NCI-H82 treated with DMSO at 0.1 percent for 48 hours (cell line): ENCODE results near the gene ZFX.
"Not testable (repeated sequence)": the region's sequence is repeated elsewhere in the genome, so short reads cannot be mapped to it uniquely, and the experiment has no call there.

Experiments used
- DNase-seq: peaks from one replicate; lab custom pipeline; 2025; ENCODE audit not compliant: unreplicated experiment; lab: John Stamatoyannopoulos, UW

Gene ZFX

DNA sequence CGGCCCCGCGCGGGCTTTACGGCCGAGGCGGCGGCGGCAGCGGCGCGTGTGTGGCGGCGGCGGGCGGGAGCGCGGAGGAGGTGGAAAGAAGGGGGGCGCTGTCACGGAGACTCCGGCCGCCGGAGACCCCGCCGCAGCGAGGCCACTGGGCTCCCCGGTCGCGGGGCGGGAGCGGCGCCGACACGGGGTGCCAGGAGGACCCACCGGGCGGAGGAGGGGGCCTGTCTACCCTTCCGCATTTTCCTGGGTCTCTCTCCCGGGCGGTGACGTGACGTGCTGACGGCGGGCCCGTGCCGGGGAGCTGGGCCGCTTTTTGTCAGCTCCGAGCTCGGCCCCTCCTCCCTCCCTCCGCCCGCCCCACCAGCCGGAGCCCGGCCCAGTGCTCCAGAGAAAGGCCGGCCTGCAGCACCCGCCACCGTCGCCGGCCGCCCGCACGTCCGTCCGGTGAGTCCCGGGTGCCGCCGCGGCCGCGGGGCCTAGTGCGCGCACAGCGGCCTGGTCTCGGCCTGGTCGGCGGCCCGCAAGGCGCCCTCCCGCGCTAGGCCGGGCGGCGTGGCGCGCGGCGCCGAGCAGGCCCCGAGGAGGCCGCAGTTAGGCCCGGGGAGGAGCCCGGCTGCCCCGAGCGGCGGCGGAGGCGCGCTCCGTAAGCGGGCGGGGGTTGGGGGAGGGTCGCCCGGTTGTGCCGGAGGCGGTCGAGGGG, at the start of gene ZFX:
Gene ZFX, plus strand, starts transcription at position 379 of the 700 bp plus-strand sequence. CDS start 23,014 bp downstream, outside the sequence.
- DNase-seq, result no peak

DNA sequence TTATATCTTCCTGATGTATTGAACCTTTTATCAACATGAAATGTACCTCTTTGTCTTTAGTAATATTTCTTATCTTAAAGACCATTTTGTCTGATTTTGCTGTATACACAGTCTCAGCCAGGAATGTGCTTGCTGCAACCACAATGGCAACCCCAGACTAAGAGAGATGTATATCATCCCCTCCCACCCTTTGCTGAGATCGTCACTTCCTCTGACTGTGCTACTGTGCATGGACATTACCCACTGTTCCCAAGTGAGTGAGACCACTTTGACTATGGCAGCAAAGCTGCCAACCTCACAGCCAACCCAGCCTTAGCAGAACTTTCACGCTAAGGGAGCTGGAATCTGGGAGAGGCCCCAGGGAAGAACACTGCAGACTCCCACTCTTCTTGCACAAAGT, 48.8 kb upstream of the ZFX start:
- no peak for DNase-seq

DNA sequence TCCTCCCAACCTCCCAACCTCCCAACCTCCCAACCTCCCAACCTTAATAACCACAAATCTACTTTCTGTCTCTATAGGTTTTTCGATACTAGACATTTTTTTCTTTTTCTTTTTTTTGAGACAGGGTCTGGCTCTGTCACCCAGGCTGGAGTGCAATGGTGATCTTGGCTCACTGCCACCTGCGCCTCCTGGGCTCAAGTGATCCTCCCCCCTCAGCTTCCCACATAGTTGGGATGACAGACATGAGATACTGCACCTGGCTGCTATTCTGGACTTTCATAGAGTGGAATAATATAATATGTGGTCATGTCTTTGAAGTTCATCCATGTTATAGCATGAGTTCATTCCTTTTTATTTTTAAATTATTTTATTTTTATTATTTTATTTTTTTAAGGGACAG, 39.5 kb upstream of the ZFX start:
- no peak for DNase-seq

DNA sequence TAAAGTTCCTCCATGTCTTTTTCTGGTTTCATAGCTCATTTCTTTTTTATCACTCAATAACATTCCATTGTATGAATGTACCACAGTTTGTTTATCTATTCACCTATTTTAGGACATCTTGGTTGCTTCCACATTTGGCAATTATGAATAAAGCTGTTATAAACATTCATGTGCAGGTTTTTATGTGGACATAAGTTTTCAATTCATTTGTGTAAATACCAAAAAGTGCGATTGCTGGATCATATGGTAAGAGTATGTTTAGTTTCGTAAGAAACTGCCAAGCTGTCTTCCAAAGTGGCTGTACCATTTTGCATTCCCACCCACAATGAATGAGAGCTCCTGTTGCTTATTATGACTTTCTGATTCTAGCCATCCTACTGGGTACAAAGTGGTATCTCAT, 36.3 kb upstream of the ZFX start:
- DNase-seq, result no peak

DNA sequence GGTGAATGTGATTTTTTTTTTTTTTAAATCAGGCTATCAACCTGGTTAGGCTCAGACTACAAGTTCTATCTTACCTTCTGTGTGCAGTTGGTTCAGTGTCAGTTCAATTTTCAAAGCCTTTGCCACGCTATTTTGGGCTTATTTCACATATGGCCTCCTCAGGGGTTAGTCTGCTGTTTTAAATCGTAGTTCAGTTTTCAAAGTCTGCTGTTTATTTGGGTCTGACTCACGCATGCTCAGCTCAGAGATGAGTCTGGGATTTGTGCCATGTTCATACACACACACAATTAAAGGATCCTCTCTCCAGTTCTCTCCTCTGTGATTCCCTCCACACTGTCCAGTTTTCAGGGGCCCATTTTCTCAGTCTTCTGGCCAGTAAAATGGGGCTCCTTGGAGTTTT, 32.3 kb upstream of the ZFX start:
- DNase-seq, result no peak

DNA sequence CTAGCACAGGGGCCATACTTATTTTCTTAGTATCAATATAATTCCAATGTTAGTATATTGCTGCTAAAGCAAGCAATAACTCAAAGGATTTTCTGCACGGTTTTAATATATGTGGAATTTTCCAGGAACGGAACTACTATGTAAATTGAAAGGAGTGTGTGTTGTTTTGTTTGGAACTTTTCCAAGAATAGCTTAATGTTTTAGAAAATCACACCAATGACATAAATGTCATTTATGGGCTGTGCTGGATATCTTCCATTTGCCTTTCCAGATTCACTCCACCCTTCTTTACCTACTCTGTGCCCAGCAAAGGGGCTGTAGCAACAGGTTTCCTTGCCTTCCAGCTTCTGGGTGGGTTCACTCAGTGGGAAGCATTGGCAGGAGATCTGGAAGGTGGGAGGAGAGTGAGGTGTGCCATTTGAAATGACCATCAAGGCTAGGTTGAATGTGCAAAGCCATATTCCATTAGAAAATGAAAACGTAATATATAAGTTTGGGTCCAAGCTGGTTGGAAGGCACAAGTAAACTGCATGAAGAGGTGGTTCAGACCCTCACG, 25.2 kb upstream of the ZFX start:
- DNase-seq, result no peak

DNA sequence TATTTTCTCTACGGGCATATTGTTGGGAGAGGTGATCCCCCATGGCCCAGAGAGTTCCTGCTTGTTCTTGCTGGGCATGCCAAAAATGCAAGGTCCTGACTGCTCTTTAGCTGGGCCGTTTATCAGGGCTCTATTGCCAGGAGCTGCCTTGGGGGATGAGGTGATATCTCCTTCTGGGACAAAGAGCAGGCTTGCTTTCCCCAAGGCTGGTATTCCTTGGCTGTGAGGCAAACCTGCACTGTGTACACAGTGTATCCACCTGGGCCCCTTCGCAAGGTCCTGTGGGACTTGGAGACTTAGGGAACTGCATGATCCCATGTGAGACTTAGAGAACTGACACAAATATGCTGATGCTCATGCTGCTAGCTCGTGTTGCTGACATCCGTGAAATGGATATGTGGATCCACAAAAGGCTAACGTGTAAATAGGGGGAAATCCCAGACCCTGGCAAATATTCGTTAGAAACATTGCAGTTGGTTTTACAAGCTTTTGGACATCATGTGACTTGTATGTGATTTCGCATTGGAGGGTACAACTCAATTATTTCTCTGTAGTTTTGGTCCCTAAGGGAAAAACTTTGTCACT, 24.4 kb upstream of the ZFX start:
- DNase-seq, result no peak

DNA sequence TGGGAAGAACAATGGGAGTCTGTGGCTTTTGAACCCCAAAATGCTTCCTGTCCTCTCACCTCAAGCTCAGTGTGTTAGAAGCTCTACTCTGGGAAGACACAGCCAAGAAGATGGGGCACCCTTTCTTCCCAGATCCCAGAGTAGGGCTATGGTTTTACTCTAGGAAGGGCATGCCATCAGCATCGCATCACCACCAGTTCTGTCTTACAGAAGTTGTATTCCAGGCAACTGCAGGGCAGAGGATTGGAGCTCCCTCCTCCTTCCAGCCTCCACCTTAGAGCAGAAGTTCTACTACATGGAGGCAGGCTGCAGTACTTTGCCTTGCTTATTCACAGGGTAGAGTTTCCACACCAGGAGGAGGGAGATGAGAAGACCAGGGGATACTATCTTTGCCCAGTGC, 18.1 kb upstream of the ZFX start:
- DNase-seq, result no peak

DNA sequence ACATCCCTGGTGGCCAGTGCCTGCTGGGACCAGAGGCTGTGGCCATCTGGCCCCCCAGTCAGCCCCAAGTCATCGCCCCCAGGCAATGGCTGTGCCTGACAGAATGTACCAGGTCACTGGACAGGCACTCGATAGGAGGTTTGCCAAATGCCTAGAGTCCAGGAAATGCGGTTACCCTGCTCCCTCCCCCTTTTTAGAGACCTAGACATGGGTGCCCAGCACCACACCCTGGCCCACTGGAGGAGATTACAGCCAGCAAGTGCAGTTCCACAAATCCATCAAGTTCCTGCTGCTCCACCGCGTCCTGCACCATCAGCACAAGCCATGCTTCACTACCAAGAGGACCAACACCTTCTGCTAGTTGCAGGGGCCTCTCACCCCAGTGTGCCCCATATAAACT, 16.2 kb upstream of the ZFX start:
- no peak for DNase-seq

DNA sequence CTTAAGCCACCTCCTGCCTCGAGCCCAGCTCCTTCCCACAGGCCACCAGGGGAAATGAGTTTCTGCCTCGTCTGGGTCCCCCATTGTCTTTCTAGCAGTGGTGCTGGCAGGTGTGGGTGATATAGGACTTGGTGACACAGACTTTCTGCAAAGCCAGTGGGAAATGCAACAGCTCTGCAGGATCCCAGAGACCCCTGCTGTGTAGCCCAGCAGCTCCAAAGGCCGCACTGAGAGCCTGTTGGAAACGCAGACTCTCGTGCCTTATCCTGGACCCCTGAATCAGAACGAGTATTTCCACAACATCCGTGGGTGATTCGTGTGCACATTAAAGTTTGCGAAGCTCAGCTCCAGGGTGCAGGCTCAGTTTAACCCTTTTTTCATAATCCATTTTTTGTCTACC, 13.8 kb upstream of the ZFX start:
- not testable (repeated sequence) for DNase-seq

DNA sequence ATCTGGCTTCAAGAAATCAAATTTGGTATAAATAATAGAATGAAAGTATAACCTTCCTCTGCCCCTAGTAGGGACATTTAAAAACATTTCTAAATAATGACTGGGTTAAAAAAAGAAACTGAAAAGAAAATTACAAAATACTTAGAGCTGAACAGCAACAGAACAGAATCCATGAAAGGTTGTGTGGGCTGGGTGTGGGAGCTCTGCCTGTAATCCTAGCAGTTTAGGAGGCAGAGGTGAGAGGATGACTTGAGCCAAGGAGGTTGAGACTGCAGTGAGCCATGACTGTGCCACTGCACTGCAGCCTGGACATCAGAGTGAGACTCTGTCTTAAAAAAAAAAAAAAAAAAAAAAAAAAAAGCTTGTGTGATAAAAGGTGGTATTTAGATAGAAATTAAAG, 12.3 kb upstream of the ZFX start:
- no peak for DNase-seq

DNA sequence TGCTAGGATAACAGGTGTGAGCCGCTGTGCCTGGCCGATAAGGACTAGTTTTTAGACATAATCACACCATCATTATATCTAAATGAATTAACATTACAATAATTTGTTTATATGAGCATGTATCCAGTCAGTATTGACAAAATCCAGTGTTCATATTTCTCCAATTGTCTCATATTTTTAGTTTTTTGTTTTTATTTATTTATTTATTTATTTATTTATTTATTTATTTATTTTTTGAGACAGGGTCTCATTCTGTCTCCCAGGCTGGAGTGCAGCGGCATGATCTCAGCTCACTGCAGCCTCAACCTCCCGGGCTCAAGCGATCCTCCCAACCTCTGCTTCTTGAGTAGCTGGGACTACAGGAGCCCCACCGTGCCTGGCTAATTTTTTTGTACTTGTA, 5.5 kb upstream of the ZFX start:
- DNase-seq, result not testable (repeated sequence)

DNA sequence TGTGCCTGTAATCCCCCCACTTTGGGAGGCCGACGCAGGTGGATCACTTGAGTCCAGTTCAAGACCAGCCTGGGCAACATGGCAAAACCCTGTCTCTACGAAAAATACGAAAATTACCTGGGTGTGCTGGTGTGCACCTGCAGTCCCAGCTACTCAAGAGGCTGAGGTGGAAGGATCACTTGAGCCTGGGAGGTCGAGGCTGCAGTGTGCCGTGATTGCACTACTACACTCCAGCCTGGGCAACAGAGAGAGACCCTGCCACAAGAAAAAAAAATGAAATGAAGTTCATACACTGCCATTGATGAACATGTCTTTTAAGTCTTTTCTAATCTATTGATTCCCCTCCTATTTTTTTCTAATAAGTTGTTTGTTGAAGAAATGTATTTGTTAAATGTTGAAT, 5.0 kb upstream of the ZFX start:
- DNase-seq, result no peak

DNA sequence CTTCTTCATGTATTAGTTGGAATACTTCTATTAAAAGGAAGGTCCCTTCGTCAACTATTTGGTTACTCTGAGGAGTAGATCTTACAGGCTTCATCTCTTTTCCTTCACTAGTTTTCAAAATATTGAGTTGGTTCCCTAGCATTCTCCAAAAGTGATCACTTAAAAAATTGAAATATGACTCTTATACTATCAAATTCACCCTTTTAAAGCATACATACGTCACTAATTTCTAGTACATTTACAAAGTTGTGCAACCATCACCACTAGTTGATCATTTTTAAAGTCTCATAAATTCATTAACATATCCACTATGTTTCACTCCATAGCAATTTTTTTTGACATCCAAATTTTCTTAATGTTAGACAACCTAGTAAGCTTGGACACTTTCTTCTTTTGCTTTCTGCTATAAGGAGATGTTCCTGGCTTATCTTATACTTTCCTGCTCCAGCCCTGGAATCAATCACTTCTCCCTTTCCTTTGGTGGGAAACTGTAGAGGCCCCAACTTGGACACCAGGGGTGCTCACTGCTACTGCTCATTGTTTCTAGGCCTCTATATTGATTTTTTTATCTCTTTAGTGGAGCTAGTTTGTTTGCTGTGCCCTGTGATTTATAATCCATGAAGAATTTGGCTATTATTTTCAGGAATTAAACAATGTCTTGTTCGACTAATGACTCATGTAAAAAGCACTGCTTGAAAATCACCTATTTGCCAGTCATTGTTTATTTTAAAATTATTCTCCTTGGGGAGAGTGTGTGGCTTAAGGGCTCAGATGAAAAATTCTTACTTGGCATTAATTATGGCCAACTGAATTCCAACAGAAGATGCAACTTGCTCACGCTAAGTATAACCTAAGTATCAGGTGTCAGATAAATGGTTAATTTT, 4.0 kb upstream of the ZFX start:
- no peak for DNase-seq

DNA sequence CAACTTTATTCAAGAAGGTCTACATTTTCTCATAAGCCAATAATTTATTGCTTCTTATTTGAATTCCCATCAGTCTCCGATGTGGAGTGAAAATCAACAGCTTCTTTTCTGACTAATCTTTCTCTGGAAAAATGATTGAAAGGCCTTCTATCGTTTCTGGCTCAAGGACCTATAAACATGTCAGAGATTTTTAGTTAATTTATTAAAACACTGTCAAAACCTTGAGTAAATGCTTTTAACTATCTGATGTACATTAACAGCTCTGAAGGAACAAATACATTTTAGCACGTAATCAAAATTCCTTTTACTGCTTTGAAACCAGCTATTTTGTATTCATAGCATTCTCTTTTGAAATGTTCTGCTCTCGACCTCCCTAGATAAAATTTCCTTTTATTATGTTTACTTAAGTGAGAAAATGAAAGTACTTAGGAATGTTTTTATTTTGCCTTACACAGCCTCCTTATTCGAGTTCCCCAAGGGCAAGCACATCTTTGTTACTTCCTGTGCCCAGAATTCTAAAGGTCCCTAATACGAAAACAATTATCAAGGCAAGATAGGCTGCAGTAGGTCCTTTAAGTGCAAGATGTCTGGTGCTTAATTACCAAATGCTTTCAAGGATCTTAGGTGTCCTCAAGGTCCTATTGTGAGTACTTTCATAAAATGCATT, 3.1 kb upstream of the ZFX start:
- no peak for DNase-seq

DNA sequence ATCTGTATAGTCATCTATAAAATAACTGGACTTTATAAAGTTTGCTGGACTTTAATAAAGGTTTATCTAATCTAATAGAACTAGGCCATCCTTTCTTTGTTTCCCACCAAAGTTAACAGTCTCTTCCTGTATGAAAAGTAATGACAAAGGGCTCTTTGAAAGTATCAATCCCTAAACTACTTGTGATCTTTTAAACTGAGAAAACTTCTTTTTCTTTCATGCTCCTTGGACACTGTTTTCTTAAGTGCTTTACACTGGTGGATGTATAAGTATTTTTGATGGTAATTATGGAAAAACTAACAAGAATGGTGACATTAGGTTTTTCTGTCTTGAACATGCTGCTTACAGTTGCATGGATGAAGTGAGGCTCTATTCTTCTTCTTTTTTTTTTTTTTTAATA, 2.4 kb upstream of the ZFX start:
- DNase-seq, result no peak

DNA sequence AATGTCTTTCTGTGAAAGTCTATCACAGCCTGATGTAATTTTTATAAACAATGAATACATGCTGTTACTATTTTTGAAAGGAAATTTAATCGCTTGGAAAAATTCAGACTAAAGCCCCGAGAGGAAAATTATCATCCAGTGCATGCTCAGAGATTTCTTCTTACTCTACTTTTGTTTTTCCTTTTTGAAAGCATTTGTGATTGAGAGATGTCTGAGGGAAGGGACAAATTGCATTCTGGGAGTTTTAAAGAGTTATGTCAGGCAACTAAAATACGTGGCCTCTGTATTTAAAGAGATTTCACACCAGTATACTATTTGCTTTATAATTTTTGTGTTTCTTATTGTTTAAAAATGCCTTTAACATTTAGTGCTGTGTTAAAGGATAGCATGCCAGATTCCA, 1.4 kb upstream of the ZFX start:
- DNase-seq, result no peak

DNA sequence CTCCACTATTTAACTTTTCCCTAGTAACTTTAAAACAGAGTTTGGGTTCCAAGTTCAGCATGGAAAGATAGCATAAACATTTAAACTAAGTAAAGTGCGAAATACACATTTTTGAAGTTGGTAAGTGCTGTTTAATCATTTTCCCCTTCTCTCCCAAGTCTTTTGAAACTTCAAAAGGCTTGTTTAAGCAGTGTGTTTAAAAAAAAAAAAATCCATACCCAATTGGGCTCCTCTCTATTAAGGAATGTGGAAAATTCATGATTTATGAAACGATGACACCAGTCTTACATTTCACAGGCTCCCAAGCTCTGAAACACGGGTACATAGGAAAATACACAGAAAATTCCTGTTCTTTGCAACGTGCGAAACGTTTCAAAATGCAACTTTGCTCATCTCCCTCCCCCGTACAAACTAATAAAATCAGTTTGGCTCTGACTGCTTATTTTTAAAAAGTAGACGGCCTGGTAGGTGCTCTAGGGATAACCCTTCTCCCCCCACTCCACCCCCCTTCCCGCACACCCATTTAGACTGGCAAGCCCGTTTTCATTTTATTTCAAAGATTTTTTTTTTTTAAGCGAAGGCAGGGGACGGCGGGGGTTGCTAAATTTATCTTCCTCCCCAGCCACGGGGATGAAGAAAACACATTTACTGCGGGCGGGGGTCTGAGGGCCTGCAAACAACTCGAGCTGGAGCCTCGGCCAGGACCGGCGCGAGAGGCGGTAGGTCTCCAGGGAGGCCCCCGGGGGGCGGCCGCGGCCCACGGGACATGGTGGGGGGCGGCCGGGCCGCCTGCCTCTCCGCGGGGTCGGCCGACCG, 786 bp upstream of the ZFX start:
- DNase-seq, result no peak

DNA sequence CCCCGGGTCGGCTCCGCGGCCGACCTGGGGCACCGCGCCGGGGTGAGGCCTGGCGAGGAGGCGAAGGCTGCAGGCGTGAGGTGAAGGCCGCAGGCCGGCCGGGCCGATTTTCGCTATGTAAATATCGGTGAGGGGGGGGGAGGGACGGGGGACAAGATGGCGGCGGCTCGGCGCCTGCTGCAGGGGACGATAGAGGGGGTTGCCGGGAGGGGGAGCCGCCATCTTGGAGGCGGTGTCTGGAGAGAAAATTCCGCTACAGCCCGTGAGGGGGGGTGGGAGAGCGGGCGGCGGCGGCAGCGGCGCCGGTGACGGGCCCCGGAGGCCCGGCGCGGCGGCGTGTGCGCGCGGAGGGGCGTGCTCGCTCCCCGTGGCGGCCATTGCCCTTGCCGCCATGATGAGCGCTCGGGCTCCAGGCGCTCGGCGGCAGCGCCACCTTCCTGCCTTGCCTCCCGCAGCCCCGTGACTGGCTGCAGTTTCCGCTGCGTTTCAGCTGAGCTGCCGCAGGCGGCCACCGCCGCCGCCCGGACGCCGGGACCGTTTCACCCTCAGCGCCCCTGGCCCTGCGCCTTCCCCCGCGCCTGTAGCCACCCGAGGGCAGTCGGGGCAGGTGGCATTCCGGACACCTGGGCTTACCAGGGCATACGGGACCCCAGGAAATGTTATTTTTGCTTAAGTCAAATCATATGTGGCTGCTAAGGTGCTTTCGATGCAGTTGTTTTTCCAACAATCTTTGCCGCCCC, 692 bp downstream of the ZFX start:
- peak; percentile 57 for DNase-seq

DNA sequence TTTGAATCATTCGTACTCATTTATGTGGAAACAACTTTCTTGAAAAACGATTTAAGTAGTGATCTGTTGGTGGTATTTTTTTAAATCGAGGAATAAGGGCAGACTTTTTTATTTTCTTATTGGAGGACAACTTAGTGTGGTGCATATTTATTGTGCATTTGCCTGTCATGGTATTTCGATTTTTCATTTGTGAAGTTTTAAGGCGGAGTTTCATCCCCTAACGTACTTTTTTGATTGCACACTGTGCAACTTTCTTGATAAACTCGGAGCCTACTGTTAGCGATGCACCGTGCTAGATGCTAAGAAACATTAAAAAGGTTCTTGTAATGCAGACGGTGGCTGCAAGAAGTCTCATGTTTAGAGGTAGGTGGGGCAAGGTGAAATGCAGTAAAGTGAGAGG, 1.4 kb downstream of the ZFX start:
- no peak for DNase-seq
